HG02840 (cell line): ENCODE results near the gene ARFIP1.

Source experiments
- ATAC-seq: cut with Tn5 transposase; IDR thresholded peaks from one replicate; pipeline ENCODE4 v1.9.1; 2021; ENCODE audit warnings: mild to moderate bottlenecking, moderate library complexity, moderate number of reproducible peaks; ENCODE audit not compliant: unreplicated experiment, low FRiP score

Gene ARFIP1

DNA sequence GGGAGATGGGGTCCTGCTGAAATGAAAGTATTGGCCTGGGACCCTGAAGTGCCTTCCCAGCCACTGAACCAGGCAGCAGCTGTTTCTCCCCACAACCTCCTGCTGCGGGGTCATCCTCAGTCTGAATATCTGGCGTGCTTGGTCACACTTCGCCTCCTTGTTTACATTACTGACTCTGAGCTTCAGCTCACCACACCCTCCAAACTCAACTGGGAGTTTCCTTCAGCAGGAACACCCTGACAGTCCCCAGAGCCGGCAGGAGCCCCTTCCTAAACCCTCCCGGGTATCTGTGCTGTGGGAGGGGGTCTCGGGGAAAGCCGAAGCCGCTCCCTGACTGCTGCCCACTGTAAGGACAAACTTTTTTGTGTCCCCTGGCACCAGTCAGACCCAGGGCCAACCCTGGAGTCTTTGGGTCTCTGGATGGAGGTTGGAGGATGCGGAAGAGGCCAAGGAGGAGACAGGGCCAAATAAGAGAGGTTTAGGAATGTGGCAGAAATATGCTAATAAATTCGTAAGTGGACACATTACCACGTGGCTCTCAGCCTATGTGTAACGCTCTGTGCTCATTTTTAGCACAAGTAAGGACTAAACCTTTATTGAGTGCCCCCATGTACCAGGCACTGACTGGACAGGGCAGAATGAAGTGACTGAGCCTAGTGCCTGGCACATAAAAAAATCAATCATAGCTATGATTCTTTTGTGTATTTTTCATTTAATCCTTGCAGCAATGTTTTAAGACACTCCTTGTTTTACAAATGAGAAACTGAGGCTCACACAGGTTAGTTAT, 177.1 kb downstream of the ARFIP1 start:
- no peak for ATAC-seq

DNA sequence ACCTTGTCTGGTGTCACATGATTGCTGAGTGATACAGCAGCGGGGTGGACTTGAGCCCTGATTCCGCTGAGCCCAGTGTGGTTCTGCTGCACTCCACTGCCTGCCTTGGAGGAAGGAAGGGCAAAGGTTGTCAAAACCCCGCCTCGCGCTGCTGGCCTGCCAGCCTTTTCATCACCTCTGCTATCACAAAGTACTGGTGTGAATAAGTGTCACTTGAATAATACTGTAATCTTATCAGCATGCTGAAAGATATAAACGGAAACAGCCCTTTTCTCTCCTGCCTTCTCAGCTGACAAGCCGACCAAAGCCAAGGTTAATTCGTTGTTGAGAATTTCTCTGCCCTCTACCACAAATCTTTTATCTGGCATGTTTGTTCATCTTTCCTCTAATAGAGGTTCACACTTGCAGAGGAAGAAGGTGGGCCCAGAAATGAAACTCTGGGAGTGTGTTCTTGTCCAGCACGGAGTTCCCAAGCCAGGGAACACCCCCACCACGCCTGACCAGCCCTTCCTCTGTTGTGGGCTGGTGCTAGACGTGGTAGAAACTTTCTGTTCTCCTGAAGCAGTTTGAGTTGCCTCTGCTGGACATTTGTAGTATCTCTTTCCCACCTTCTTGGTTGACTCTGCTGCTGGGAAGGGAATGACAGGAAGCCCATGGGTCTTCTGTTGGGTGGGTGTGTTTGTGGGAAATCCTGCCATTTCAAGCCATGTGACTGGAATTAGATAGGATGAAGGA, 177.8 kb downstream of the ARFIP1 start:
- ATAC-seq = no peak

DNA sequence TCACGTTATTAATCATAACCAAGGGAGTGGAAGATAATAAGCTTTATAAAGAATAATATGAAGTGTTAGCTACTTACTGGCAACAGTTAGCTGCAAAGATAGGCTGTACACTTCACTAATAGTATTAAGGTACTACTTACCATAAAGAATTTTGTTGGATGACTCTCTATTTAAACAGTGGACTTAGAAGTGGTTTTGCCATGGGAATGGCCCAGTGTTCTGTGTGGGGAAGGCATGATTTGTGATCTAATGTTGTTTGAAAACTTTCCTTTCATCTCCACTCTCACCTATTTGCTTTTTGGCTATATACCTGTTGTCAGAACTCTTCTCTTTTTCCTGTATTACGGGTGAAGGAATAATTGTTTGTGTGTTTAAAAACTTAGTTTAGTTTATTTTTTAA, 179.3 kb downstream of the ARFIP1 start:
- no peak for ATAC-seq

DNA sequence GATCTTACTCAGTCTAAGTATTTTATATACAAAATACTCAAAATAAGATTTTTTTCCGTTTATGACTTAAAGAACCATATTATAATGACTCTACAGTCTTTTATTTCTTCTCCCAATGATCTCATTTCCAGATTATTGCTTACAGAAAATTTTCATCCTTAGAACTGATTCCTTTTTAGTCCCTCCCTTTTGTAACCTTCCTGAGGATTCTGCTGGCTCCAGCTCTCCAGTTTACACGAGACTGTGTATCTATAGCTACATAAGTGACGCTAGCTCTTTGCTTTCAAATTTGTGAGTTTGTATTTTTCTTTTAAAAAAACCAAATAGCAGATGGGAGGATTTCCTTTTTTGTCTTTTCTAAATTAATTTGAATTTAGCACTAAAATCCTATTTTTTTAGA, 180.3 kb downstream of the ARFIP1 start:
- ATAC-seq = no peak

DNA sequence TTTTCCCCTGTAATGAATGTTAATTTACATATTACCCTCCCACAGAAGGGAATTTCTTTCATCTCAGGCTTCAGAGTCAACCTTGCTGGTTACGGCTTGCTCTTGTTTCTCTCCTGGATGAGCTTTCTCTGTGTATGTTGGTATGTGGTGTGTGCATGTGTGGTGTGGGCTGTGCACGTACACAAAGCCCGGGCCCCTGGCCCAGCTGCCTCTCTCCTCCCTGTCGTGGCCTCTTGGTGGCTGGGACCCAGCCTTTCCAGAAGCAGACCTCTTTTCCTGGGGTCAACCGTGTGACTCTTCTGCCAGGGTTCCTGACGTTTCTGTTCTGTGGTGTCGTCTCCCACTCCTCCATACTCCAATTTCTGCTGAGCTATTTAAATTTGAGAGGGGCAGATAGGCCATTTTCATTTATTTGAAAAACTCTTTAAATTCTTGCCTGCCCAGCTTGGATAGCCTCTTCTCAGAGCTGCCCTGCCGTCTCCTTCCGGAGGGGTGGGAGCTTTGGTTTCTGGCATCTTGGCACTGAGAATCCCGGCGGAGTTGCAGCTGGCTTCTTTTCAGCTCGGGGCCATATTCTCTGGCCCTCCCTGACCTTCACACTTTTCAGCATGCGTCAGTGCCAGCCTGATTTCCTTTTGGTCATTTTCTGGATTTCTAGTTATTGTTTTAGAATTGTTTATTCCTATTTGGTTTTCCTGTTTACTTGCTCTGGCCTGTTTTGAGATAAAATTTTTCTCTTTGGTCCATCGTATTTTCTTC, 181.4 kb downstream of the ARFIP1 start:
- ATAC-seq = no peak

DNA sequence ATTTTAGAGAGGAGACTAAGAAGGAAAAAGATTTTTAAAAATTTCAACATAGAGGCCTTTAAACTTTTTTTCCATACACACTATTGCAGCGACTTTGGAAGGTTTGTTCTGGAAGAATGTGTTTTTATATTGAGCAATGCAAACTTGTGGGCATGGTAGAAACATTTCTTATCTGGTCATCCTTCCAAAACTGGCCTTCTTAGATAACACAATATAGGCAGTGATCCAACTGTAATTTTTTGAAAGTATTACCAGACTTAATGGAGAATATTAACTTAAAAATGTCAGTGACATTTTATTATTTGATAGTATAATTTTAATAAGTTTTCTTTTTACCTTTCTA, 182.0 kb downstream of the ARFIP1 start:
- ATAC-seq = no peak
